IMR-90 (cell line): ENCODE measurements around the gene SH3RF2.

ENCODE experiments used
- BHLHE40 ChIP-seq: fragments of 150-350 bp; IDR thresholded peaks from 2 replicates; pipeline ENCODE4 v1.6.1; 2016; ENCODE audit warnings: mild to moderate bottlenecking, low read depth, low read length
- CEBPB ChIP-seq: IDR thresholded peaks from 2 replicates; pipeline ENCODE4 v1.6.1; 2012; ENCODE audit warnings: low read depth, low read length, improper control_type of control experiment
- FOS ChIP-seq: fragments of 150-350 bp; IDR thresholded peaks from 2 replicates; pipeline ENCODE4 v1.6.1; 2016; ENCODE audit warnings: low read depth, low read length
- MAFK ChIP-seq: IDR thresholded peaks from 2 replicates; pipeline ENCODE4 v1.6.1; 2012; ENCODE audit warnings: low read depth, low read length, improper control_type of control experiment
- MAZ ChIP-seq: IDR thresholded peaks from 2 replicates; pipeline ENCODE4 v1.6.1; 2012; ENCODE audit warnings: low read depth, mild to moderate bottlenecking, low read length, improper control_type of control experiment, moderate library complexity, borderline replicate concordance
- MXI1 ChIP-seq: IDR thresholded peaks from 2 replicates; pipeline ENCODE4 v1.6.1; 2012; ENCODE audit warnings: low read depth, mild to moderate bottlenecking, low read length, moderate library complexity, borderline replicate concordance
- POLR2A ChIP-seq: IDR thresholded peaks from 2 replicates; pipeline ENCODE4 v1.6.1; 2012; ENCODE audit warnings: mild to moderate bottlenecking, low read depth, low read length
- RAD21 ChIP-seq: IDR thresholded peaks from 2 replicates; pipeline ENCODE4 v1.6.1; 2012; ENCODE audit warnings: low read length, improper control_type of control experiment
- RCOR1 ChIP-seq: IDR thresholded peaks from 2 replicates; pipeline ENCODE4 v1.6.1; 2012; ENCODE audit warnings: mild to moderate bottlenecking, low read length, improper control_type of control experiment; ENCODE audit not compliant: insufficient replicate concordance
- RFX5 ChIP-seq: IDR thresholded peaks from 2 replicates; pipeline ENCODE4 v1.8.0; 2012; ENCODE audit warnings: low read depth, mild to moderate bottlenecking, low read length, moderate library complexity
- SMC3 ChIP-seq: fragments of 150-350 bp; IDR thresholded peaks from 2 replicates; pipeline ENCODE4 v1.6.1; 2016; ENCODE audit warnings: low read depth, mild to moderate bottlenecking, antibody characterized with exemption, low read length, moderate library complexity
- TF ChIP-seq, protein P1 (sequence below): conservative IDR thresholded peaks from 2 replicates; pipeline ENCODE4 v1.5.1; 2012; ENCODE audit warnings: mild to moderate bottlenecking, low read depth, low read length, improper control_type of control experiment
- TF ChIP-seq, protein P2 (sequence below): fragments of 150-350 bp; IDR thresholded peaks from 2 replicates; pipeline ENCODE4 v1.6.1; 2017; ENCODE audit warnings: mild to moderate bottlenecking, antibody characterized with exemption, low read length, low read depth

DNA sequence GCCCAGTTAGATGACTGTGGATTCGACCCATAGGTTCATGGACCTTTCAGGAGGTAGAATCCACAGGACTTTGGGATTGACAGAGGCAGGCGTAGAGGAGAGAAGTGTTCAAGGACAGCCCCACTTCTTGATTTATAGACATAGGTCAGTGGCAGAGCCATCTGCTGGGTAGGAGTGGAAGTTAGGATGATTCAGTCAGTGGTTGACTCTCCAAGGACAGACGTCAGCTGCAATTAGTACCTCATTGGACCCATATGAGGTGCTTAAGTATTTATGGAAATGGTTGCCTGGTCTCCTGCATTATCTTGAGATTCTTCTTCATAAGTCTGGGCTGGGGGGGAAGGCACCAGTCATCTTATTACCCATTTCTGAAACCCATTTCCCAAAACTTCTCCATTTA lies 70.9 kb downstream of the SH3RF2 start:
- TF ChIP-seq, protein P1, sequence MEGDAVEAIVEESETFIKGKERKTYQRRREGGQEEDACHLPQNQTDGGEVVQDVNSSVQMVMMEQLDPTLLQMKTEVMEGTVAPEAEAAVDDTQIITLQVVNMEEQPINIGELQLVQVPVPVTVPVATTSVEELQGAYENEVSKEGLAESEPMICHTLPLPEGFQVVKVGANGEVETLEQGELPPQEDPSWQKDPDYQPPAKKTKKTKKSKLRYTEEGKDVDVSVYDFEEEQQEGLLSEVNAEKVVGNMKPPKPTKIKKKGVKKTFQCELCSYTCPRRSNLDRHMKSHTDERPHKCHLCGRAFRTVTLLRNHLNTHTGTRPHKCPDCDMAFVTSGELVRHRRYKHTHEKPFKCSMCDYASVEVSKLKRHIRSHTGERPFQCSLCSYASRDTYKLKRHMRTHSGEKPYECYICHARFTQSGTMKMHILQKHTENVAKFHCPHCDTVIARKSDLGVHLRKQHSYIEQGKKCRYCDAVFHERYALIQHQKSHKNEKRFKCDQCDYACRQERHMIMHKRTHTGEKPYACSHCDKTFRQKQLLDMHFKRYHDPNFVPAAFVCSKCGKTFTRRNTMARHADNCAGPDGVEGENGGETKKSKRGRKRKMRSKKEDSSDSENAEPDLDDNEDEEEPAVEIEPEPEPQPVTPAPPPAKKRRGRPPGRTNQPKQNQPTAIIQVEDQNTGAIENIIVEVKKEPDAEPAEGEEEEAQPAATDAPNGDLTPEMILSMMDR, result no peak
- TF ChIP-seq CEBPB (no peak), POLR2A (no peak), BHLHE40 (no peak), RAD21 (no peak), RFX5 (no peak), MXI1 (no peak), MAFK (no peak), FOS (no peak), MAZ (no peak), SMC3 (no peak), RCOR1 (no peak)
- TF ChIP-seq, protein P2, sequence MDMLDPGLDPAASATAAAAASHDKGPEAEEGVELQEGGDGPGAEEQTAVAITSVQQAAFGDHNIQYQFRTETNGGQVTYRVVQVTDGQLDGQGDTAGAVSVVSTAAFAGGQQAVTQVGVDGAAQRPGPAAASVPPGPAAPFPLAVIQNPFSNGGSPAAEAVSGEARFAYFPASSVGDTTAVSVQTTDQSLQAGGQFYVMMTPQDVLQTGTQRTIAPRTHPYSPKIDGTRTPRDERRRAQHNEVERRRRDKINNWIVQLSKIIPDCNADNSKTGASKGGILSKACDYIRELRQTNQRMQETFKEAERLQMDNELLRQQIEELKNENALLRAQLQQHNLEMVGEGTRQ, result no peak
